SK-N-SH (cell line): ENCODE data around the gene HRH3. TPM values are rescaled to one million over a fixed set of nuclear protein-coding genes. Genes with fewer than 3 reads are reported as not detected.

Experiments used
- CTCF ChIA-PET: fragments of 300-600, 350-600 bp; formaldehyde crosslinking; extraction: SDS; loops from one replicate; lab custom pipeline; 2021; lab: Yijun Ruan, JAX
- POLR2A ChIA-PET: fragments of 350-600 bp; sonication (Branson Sonifier 250); formaldehyde crosslinking; extraction: SDS; loops from one replicate; lab custom pipeline; 2020; ENCODE audit warnings: antibody characterized with exemption, inconsistent platforms; lab: Yijun Ruan, JAX
- DNase-seq: peaks from one replicate; pipeline ENCODE4 v3.0.0; 2012
- H2AFZ ChIP-seq: fragments of 200-600 bp; sonication (generic); 2 replicates; pipeline ENCODE4 v1.8.1; 2016; ENCODE audit warnings: antibody characterized with exemption, mild to moderate bottlenecking, low read depth
- H3F3A ChIP-seq: fragments of 200-600 bp; sonication (generic); replicated peaks from 2 replicates; pipeline ENCODE3; 2016; ENCODE audit warnings: antibody characterized with exemption, mild to moderate bottlenecking; ENCODE audit not compliant: insufficient read depth
- H3K27ac ChIP-seq, 2 experiments: fragments of 200-500 bp in 1 of 2; fragments of 200-600 bp in 1 of 2; sonication (Bioruptor generic) in 1 of 2; sonication (generic), shearing (Covaris generic) in 1 of 2; 2 replicates each; pipeline versions ENCODE4 v1.5.1 to v1.6.1; 2014 to 2016; ENCODE audit warnings: low read depth in 2 of 2, inconsistent platforms in 1 of 2, low read length in 1 of 2, mild to moderate bottlenecking in 1 of 2, mixed read lengths in 1 of 2
- H3K27me3 ChIP-seq: fragments of 200-600 bp; sonication (generic), shearing (Covaris generic); 2 replicates; pipeline ENCODE4 v1.6.1; 2016; ENCODE audit warnings: mixed run types; ENCODE audit not compliant: insufficient read depth
- H3K36me3 ChIP-seq, 2 experiments: fragments of 200-500 bp in 1 of 2; fragments of 200-600 bp in 1 of 2; sonication (Bioruptor generic) in 1 of 2; sonication (generic) in 1 of 2; replicated peaks in 1 of 2; 2 replicates each; pipeline versions ENCODE3 to v1.5.1; 2014 to 2016; ENCODE audit warnings: low read length in 1 of 2, mild to moderate bottlenecking in 1 of 2; ENCODE audit not compliant: insufficient read depth in 2 of 2, control insufficient read depth in 1 of 2
- H3K4me1 ChIP-seq, 2 experiments: fragments of 200-500 bp in 1 of 2; fragments of 200-600 bp in 1 of 2; sonication (Bioruptor generic) in 1 of 2; sonication (generic), shearing (Covaris generic) in 1 of 2; 2 replicates each; pipeline versions ENCODE4 v1.5.1 to v1.6.1; 2014 to 2016; ENCODE audit warnings: low read depth in 1 of 2, low read length in 1 of 2, mixed run types in 1 of 2; ENCODE audit not compliant: insufficient read depth in 2 of 2, control insufficient read depth in 1 of 2
- H3K4me2 ChIP-seq: fragments of 200-600 bp; sonication (generic), shearing (Covaris generic); 2 replicates; pipeline ENCODE4 v1.6.1; 2017; ENCODE audit warnings: mixed run types
- H3K4me3 ChIP-seq, 2 experiments: fragments of 200-500 bp in 1 of 2; fragments of 200-600 bp in 1 of 2; sonication (Bioruptor generic) in 1 of 2; sonication (generic), shearing (Covaris generic) in 1 of 2; 2 replicates each; pipeline versions ENCODE4 v1.5.1 to v1.8.1; 2014 to 2016; ENCODE audit warnings: low read depth in 2 of 2, inconsistent platforms in 1 of 2, low read length in 1 of 2, mild to moderate bottlenecking in 1 of 2, mixed read lengths in 1 of 2, moderate library complexity in 1 of 2
- H3K79me2 ChIP-seq: fragments of 200-600 bp; sonication (generic); 2 replicates; pipeline ENCODE4 v1.8.1; 2017; ENCODE audit warnings: mild to moderate bottlenecking; ENCODE audit not compliant: insufficient read depth
- H3K9ac ChIP-seq: fragments of 200-600 bp; sonication (generic); 2 replicates; pipeline ENCODE4 v1.6.1; 2017; ENCODE audit warnings: mixed run types
- H3K9me2 ChIP-seq: fragments of 200-600 bp; sonication (generic); 2 replicates; pipeline ENCODE4 v1.6.1; 2017; ENCODE audit warnings: mixed run types
- H3K9me3 ChIP-seq: fragments of 200-600 bp; sonication (generic); 2 replicates; pipeline ENCODE4 v1.6.1; 2017; ENCODE audit warnings: mixed run types, mild to moderate bottlenecking, moderate library complexity
- H4K20me1 ChIP-seq: fragments of 200-600 bp; sonication (generic); 2 replicates; pipeline ENCODE4 v1.6.1; 2017; ENCODE audit warnings: mild to moderate bottlenecking, mixed run types; ENCODE audit not compliant: insufficient read depth
- EP300 ChIP-seq, 2 experiments: IDR thresholded peaks; 2 replicates each; pipeline versions ENCODE4 v1.4.0 to v1.6.1; 2012; ENCODE audit warnings: borderline replicate concordance in 1 of 2, low read depth in 1 of 2, low read length in 1 of 2
- FOXM1 ChIP-seq: IDR thresholded peaks from 2 replicates; pipeline ENCODE4 v1.4.0; 2012; ENCODE audit warnings: low read depth, mild to moderate bottlenecking
- GABPA ChIP-seq: IDR thresholded peaks from 2 replicates; pipeline ENCODE4 v1.4.0; 2012; ENCODE audit warnings: low read depth, mild to moderate bottlenecking
- GATA2 ChIP-seq: sonication (generic); formaldehyde crosslinking; IDR thresholded peaks from 2 replicates; pipeline ENCODE4 v1.5.0; 2020; ENCODE audit warnings: mild to moderate bottlenecking, missing genetic modification reagents
- JUND ChIP-seq: IDR thresholded peaks from 2 replicates; pipeline ENCODE4 v1.4.0; 2012
- MEF2A ChIP-seq: IDR thresholded peaks from 2 replicates; pipeline ENCODE4 v1.4.0; 2012; ENCODE audit warnings: low read depth, borderline replicate concordance
- MXI1 ChIP-seq: IDR thresholded peaks from 2 replicates; pipeline ENCODE4 v1.6.1; 2012; ENCODE audit warnings: mild to moderate bottlenecking, low read depth, low read length, improper control_type of control experiment
- NRF1 ChIP-seq: IDR thresholded peaks from 2 replicates; pipeline ENCODE4 v1.6.1; 2012; ENCODE audit warnings: low read depth, mild to moderate bottlenecking, low read length
- POLR2AphosphoS5 ChIP-seq: IDR thresholded peaks from 2 replicates; pipeline ENCODE4 v1.6.1; 2012; ENCODE audit warnings: low read depth, low read length
- RCOR1 ChIP-seq: fragments of 150-350 bp; IDR thresholded peaks from 2 replicates; pipeline ENCODE4 v1.6.1; 2017; ENCODE audit warnings: antibody characterized with exemption, low read length
- SIN3A ChIP-seq: IDR thresholded peaks from 2 replicates; pipeline ENCODE4 v1.6.1; 2012; ENCODE audit warnings: low read depth, mild to moderate bottlenecking, low read length, moderate library complexity, borderline replicate concordance
- TCF12 ChIP-seq: IDR thresholded peaks from 2 replicates; pipeline ENCODE4 v1.4.0; 2012
- YY1 ChIP-seq: IDR thresholded peaks from 2 replicates; pipeline ENCODE4 v1.4.0; 2012; ENCODE audit warnings: low read depth, mild to moderate bottlenecking
- WGBS: methylation state at CpG from one replicate; pipeline ENCODE4 v1.1.6; 2017; ENCODE audit warnings: low lambda C conversion rate; 5-methylcytosine and 5-hydroxymethylcytosine counted together
- polyA plus RNA-seq, 3 experiments: library from polyadenylated mRNA; depleted of rRNA; stranded (reverse); fragments of >200 nt; gene quantifications; 2 replicates each; pipeline ENCODE4 v1.2.3, GENCODE V29; 2012
- TF ChIP-seq, protein P1 (sequence below): IDR thresholded peaks from 2 replicates; pipeline ENCODE4 v1.4.0; 2012; ENCODE audit warnings: low read depth
- TF ChIP-seq, protein P2 (sequence below): IDR thresholded peaks from 2 replicates; pipeline ENCODE4 v1.4.0; 2012; ENCODE audit warnings: low read depth, borderline replicate concordance

HRH3 gene
- polyA plus RNA-seq, 1 of the 3 experiments (the other 2 are of a cell fraction) = 0.02 TPM

DNA sequence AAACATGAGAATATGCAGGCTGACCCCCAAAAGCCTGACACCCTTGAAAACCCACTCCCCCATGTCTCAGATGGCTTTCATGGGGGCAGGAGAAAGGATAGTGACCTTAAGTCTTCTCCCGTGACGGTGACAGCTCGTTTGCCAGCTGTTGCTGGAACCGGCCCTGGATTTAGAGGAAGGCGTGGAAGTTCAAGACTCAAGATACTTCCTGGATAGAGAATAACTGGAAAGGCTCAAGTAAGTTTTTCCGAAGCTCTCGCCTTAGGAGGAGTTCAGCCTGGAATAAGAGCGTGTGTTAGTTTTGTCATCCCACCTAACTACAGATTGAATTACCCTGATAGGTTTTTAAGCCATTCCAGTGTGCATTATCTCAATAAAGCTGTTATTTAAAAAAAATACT, 48.8 kb downstream of the HRH3 start (continued):
- no peak for TF ChIP-seq SIN3A
- TF ChIP-seq, protein P1, sequence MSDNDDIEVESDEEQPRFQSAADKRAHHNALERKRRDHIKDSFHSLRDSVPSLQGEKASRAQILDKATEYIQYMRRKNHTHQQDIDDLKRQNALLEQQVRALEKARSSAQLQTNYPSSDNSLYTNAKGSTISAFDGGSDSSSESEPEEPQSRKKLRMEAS = no peak
- no peak for TF ChIP-seq POLR2AphosphoS5
- TF ChIP-seq, all 33 proteins: peak for 0

DNA sequence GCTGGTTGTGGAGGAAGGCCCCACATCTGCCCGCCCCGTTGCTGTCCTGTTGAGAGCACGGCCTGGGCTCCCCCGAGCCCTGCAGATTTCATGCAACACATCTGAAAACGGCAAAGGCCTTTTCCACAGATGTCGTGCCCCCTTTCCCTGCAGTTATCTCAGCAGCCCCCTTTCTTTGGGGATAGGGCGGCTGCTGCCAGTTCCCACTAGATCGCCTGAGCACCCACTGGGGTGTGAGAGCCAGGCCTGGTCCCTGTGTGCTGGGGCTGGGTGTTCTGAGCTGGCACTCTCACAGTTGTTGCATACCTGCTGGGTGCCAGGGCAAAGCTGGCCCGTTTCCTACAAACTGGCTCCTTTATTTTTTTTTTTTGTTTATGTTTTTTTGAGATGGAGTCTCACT, 49.5 kb downstream of the HRH3 start:
- CTCF ChIA-PET = interaction anchor here (1.4 kb wide), 1 partner anchor 14 kb away, joined by 3 read pairs; no protein-coding TSS in a partner anchor
- WGBS = 85% methylated on average over 7 of the region's 9 CpGs
- H2AFZ ChIP-seq = no peak overlapping the region
- H3K4me1 ChIP-seq = no peaks in the 10 kb centered on the region
- no peak overlapping the region for H3K4me3 ChIP-seq
- H3K36me3 ChIP-seq = peaks cover 3 to 29% of the 10 kb centered on the region in 2 experiments
- H3F3A ChIP-seq = no peaks in the 10 kb centered on the region
- no peaks in the 10 kb centered on the region for H3K9me2 ChIP-seq
- DNase-seq = no peak
- no peak overlapping the region for H3K27ac ChIP-seq
- TF ChIP-seq GATA2 (no peak), RCOR1 (no peak), EP300 (IDR thresholded peaks at IDR 0.05; ENCODE audit: borderline replicate concordance in 1 of 2, low read depth in 1 of 2, low read length in 1 of 2) (no peak), NRF1 (no peak), JUND (no peak)
- TF ChIP-seq, all 33 proteins: peak for 0
- no peaks in the 10 kb centered on the region for H4K20me1 ChIP-seq
- no peaks in the 10 kb centered on the region for H3K79me2 ChIP-seq
- POLR2A ChIA-PET = no interaction called here
- no peaks in the 10 kb centered on the region for H3K27me3 ChIP-seq
- no peaks in the 10 kb centered on the region for H3K9me3 ChIP-seq
- no peak overlapping the region for H3K4me2 ChIP-seq
- no peak overlapping the region for H3K9ac ChIP-seq

DNA sequence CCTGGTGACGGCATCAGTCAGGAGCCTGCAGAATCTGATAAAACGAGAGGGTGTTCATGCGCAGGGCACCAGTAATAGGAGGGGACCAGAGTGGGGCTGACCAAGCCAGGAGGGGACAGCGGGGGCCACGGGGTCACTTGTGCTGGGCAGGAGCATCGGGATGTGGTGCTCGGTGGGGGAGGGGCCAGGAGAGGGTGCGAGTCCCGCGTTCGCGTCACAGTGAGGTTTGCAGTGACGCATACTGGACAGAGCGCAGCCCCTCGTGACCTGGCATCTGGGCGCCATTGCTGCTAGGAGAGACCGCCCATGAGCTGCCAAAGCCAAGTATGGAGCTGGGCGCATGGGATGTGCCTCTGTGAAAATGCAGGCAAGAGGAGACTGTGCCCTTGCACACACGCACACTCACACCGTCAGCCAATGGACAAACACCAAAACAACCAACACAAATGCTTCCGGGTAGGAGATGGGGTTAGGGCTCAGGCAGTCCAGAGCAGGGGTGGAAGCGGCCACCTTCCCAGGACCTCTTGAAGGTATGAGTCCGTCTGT, 51.1 kb downstream of the HRH3 start:
- Histone ChIP-seq H2AFZ (no peak overlapping the region), H3K9me3 (no peaks in the 10 kb centered on the region), H3K4me2 (no peak overlapping the region), H3K9me2 (no peaks in the 10 kb centered on the region), H3K4me3 (no peak overlapping the region), H4K20me1 (no peaks in the 10 kb centered on the region), H3K9ac (no peak overlapping the region), H3F3A (no peaks in the 10 kb centered on the region), H3K27ac (no peak overlapping the region), H3K4me1 (no peaks in the 10 kb centered on the region), H3K36me3 (peaks cover 3 to 31% of the 10 kb centered on the region in 2 experiments), H3K27me3 (no peaks in the 10 kb centered on the region), H3K79me2 (no peaks in the 10 kb centered on the region)
- 96% methylated on average over 23 of the region's 23 CpGs for WGBS
- ChIA-PET CTCF (interaction anchor here (0.8 to 1.6 kb wide), 3 partner anchors 13 to 158 kb away, joined by 3 to 4 read pairs (median 3); no protein-coding TSS in a partner anchor), POLR2A (no interaction called here)
- TF ChIP-seq YY1 (no peak), GABPA (no peak), EP300 (IDR thresholded peaks at IDR 0.05; ENCODE audit: borderline replicate concordance in 1 of 2, low read depth in 1 of 2, low read length in 1 of 2) (no peak), TCF12 (no peak), MXI1 (no peak), MEF2A (no peak), FOXM1 (no peak), SIN3A (no peak)
- TF ChIP-seq, protein P2, sequence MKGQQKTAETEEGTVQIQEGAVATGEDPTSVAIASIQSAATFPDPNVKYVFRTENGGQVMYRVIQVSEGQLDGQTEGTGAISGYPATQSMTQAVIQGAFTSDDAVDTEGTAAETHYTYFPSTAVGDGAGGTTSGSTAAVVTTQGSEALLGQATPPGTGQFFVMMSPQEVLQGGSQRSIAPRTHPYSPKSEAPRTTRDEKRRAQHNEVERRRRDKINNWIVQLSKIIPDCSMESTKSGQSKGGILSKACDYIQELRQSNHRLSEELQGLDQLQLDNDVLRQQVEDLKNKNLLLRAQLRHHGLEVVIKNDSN = no peak
- DNase-seq = no peak
